ENCODE data around the gene CSNK1G1. TPM values are rescaled to one million over a fixed set of nuclear protein-coding genes. Genes with fewer than 3 reads are reported as not detected.

Gene CSNK1G1
- total RNA-seq, 5 donors from 2014 or later (not counting 1 experiment from before 2014, with no cell fraction given), result 22.3 to 25.6 (median 23.6) TPM

GRCh38 chr15:64156652-64157331 lies 199.2 kb downstream of the CSNK1G1 start:
- H3K4me1 Mint-ChIP-seq, result peaks cover 39 to 48% (median 43%) of the 10 kb centered on the region in 3 donors

GRCh38 chr15:64155802-64156651 lies 199.9 kb downstream of the CSNK1G1 start:
- Mint-ChIP-seq H3K4me3 (no peak overlapping the region), H3K9me3 (no peaks in the 10 kb centered on the region), H3K4me1 (peaks cover 37 to 45% (median 42%) of the 10 kb centered on the region in 3 donors), H3K36me3 (peaks cover 40% of the 10 kb centered on the region), H3K27ac (no peak overlapping the region), H3K27me3 (peaks cover 4 to 11% of the 10 kb centered on the region in 2 donors)
- Histone ChIP-seq H3K27me3 (replicated peaks in 1 of 2; ENCODE audit: control insufficient read depth in 2 of 2, extremely low read depth in 1 of 2, insufficient read depth in 2 of 2, low read length in 1 of 2) (peaks cover 0 to 25% of the 10 kb centered on the region in 2 experiments), H3K4me3 (ENCODE audit: control insufficient read depth in 1 of 2, extremely low read depth in 1 of 2, low read length in 1 of 2) (no peak overlapping the region), H3K9me3 (no peaks in the 10 kb centered on the region), H3K4me1 (ENCODE audit: control insufficient read depth in 1 of 2, extremely low read depth in 1 of 2, insufficient read depth in 2 of 2, low read length in 2 of 2) (peaks cover 7 to 61% of the 10 kb centered on the region in 2 experiments), H3K36me3 (ENCODE audit: control insufficient read depth in 2 of 2, extremely low read depth in 1 of 2, insufficient read depth in 1 of 2, low read length in 1 of 2) (peaks cover 24 to 65% of the 10 kb centered on the region in 2 donors), H3K27ac (ENCODE audit: low read length) (no peak overlapping the region)
- ATAC-seq (replicated peaks in 1 of 4) (no peak), DNase-seq (no peak)
- WGBS (ENCODE audit: insufficient coverage), result 90% methylated on average over 13 of the region's 15 CpGs
- ChIA-PET POLR2A (interaction anchor here (0.6 to 0.8 kb wide), 3 partner anchors 30 to 287 kb away, joined by 3 to 5 read pairs (median 3); partner anchors contain the start of gene CIAO2A (in 1 of the 2)), CTCF (interaction anchor here in 1 of 2 donors (0.7 kb wide), 1 partner anchor 49 kb away, joined by 5 read pairs; no protein-coding TSS in a partner anchor)

More at GRCh38 chr15:64156652-64157331, 199.2 kb downstream of the CSNK1G1 start:
- Histone ChIP-seq H3K36me3 (ENCODE audit: control insufficient read depth in 2 of 2, extremely low read depth in 1 of 2, insufficient read depth in 1 of 2, low read length in 1 of 2) (peaks cover 24 to 69% of the 10 kb centered on the region in 2 donors), H3K27ac (ENCODE audit: low read length) (no peak overlapping the region), H3K4me3 (ENCODE audit: control insufficient read depth in 1 of 2, extremely low read depth in 1 of 2, low read length in 1 of 2) (no peak overlapping the region), H3K4me1 (ENCODE audit: control insufficient read depth in 1 of 2, extremely low read depth in 1 of 2, insufficient read depth in 2 of 2, low read length in 2 of 2) (peaks cover 8 to 61% of the 10 kb centered on the region in 2 experiments), H3K9me3 (no peaks in the 10 kb centered on the region), H3K27me3 (replicated peaks in 1 of 2; ENCODE audit: control insufficient read depth in 2 of 2, extremely low read depth in 1 of 2, insufficient read depth in 2 of 2, low read length in 1 of 2) (peaks cover 0 to 17% of the 10 kb centered on the region in 2 experiments)
- WGBS (ENCODE audit: insufficient coverage), result 97% methylated on average over 15 of the region's 16 CpGs
- Mint-ChIP-seq H3K9me3 (no peaks in the 10 kb centered on the region), H3K36me3 (peaks cover 41% of the 10 kb centered on the region), H3K27ac (peak overlapping the region in 1 of 2 donors; percentile 18), H3K27me3 (peaks cover 4 to 10% of the 10 kb centered on the region in 2 donors), H3K4me3 (no peak overlapping the region)
- DNase-seq (no peak), ATAC-seq (replicated peaks in 1 of 4) (no peak)
- CTCF ChIA-PET, result no interaction called here
- POLR2A ChIA-PET, result interaction anchor here in 1 of 2 donors (0.6 kb wide), 1 partner anchor 29 kb away, joined by 5 read pairs; no protein-coding TSS in a partner anchor

DNA sequence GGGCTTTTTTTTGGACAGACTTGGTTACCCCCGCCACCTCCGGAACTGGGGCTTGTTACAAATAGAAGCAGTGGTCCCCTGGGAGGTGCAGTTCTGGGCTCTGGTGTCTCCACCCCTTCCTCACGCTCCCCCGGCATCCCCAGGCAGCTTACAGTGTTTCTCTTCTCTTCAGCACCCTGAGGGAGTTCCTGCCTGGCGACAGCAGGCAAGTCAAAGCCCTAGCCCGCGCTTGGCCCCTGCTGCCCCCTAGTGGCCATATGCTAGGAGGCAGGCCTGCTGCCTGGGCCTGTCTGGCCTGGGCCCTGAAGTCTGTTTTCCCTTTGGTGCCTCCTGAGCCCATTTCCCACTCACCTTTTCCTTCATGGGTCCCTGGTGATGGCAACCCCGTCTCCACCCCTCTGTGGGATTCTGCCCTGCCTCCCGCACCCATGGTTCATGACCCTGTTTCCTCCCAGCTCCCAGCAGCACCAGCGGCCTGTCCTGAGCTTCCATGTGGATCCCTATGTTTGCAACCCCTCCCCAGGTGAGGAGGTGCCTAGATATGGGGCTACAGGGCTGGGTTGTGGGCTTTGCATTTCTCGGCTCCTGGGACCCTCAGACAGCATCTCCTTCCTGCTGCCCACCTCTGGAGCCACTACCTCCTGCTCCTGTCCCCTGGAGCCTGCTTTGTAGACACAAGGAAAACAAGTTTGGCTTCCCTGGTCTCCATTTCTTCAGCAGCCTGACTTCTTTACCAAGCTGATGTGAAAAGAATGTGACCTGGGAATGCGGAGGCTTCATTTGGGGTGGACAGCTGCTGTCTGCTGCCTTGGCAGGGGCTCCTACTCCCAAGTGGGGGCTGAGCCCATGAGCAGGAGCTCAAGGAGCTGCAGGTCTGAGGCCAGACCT lies 202.2 kb downstream of the CSNK1G1 start:
- peaks cover 26% of the 10 kb centered on the region for H3K36me3 Mint-ChIP-seq
- peak overlapping the region in 1 of 2 donors; percentile 34 for H3K27ac Mint-ChIP-seq
- Histone ChIP-seq H3K4me3 (ENCODE audit: control insufficient read depth in 1 of 2, extremely low read depth in 1 of 2, low read length in 1 of 2) (no peak overlapping the region), H3K27me3 (replicated peaks in 1 of 2; ENCODE audit: control insufficient read depth in 2 of 2, extremely low read depth in 1 of 2, insufficient read depth in 2 of 2, low read length in 1 of 2) (peaks cover 0 to 33% of the 10 kb centered on the region in 2 experiments), H3K27ac (ENCODE audit: low read length) (no peak overlapping the region), H3K9me3 (no peaks in the 10 kb centered on the region), H3K36me3 (ENCODE audit: control insufficient read depth in 2 of 2, extremely low read depth in 1 of 2, insufficient read depth in 1 of 2, low read length in 1 of 2) (peaks cover 16 to 44% of the 10 kb centered on the region in 2 donors), H3K4me1 (ENCODE audit: control insufficient read depth in 1 of 2, extremely low read depth in 1 of 2, insufficient read depth in 2 of 2, low read length in 2 of 2) (peaks cover 7 to 51% of the 10 kb centered on the region in 2 experiments)
- ATAC-seq (replicated peaks in 1 of 4) (peak; percentile 87 to 93 (median 90)), DNase-seq (peak; percentile 75 to 95 (median 88))
- peak overlapping the region; percentile 49 to 79 (median 54) for H3K4me3 Mint-ChIP-seq
- H3K27me3 Mint-ChIP-seq, result peaks cover 7 to 14% of the 10 kb centered on the region in 2 donors
- ChIA-PET POLR2A (interaction anchor here in 1 of 2 donors (0.6 kb wide), 1 partner anchor 79 kb away, joined by 3 read pairs; no protein-coding TSS in a partner anchor), CTCF (interaction anchor here (0.6 to 1.3 kb wide), 14 partner anchors 8 to 861 kb away, joined by 3 to 5 read pairs (median 3); partner anchors contain the start of genes SNX1 (in 1 of the 2) and TRIP4 (in 1 of the 2))
- no peaks in the 10 kb centered on the region for H3K9me3 Mint-ChIP-seq
- peaks cover 34 to 43% (median 42%) of the 10 kb centered on the region in 3 donors for H3K4me1 Mint-ChIP-seq
- 25% methylated on average over 4 of the region's 12 CpGs for WGBS (ENCODE audit: insufficient coverage)

DNA sequence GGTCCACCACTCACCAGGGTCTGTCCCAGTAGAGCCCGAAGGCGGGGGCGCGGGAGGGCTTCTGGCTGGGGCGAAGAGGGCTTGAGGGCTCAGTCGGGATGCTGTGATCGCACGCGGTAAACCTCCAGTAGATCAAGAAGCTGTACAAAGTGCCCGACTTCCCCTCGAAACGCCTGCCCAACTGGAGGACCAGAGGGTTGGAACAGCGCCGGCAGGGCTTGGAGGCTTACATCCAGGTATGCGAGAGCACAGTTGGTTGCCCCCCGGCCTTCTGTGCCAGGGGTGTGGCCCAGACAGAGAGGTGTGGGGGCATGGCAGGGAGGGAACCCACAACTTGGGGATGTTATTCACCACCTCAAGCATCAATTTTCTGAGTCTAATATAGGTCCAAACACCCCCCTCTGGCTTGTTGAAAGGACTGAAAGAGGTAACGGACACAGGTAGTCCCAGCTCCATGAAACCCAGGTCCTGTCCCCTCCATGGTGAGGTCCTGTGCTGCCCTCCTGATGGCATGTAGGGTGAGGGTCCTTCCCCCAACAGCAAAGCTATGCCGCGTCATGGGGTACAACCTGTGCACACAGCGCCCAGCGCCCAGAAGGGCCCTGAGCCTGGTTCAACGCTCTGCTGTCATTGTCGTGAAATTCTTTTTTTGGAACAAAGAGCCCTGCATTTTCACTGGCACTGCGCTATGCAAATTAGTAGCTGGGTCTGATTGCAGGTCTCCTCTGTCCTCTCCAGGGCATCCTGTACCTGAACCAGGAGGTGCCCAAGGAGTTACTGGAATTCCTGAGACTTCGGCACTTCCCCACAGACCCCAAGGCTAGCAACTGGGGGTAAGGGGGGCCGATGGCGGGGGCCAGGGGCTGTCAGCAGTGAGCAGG lies 203.2 kb downstream of the CSNK1G1 start:
- Histone ChIP-seq H3K27ac (ENCODE audit: low read length) (no peak overlapping the region), H3K9me3 (no peaks in the 10 kb centered on the region), H3K27me3 (replicated peaks in 1 of 2; ENCODE audit: control insufficient read depth in 2 of 2, extremely low read depth in 1 of 2, insufficient read depth in 2 of 2, low read length in 1 of 2) (peaks cover 0 to 33% of the 10 kb centered on the region in 2 experiments), H3K4me1 (ENCODE audit: control insufficient read depth in 1 of 2, extremely low read depth in 1 of 2, insufficient read depth in 2 of 2, low read length in 2 of 2) (peaks cover 7 to 44% of the 10 kb centered on the region in 2 experiments), H3K36me3 (ENCODE audit: control insufficient read depth in 2 of 2, extremely low read depth in 1 of 2, insufficient read depth in 1 of 2, low read length in 1 of 2) (peaks cover 16 to 34% of the 10 kb centered on the region in 2 donors), H3K4me3 (ENCODE audit: control insufficient read depth in 1 of 2, extremely low read depth in 1 of 2, low read length in 1 of 2) (peak overlapping the region in 1 of 2 donors; percentile 44)
- WGBS (ENCODE audit: insufficient coverage), result 31% methylated on average over 22 of the region's 27 CpGs
- Mint-ChIP-seq H3K4me1 (peaks cover 28 to 37% (median 32%) of the 10 kb centered on the region in 3 donors), H3K36me3 (peaks cover 18% of the 10 kb centered on the region), H3K4me3 (peak overlapping the region; percentile 49 to 79 (median 54)), H3K27me3 (peaks cover 7 to 14% of the 10 kb centered on the region in 2 donors), H3K9me3 (no peaks in the 10 kb centered on the region), H3K27ac (no peak overlapping the region)
- ATAC-seq (replicated peaks in 1 of 4) (peak in 1 of 4 experiments; percentile 5), DNase-seq (peak in 4 of 35 experiments; percentile 8 to 32 (median 16))
- ChIA-PET CTCF (interaction anchor here (0.6 to 1.3 kb wide), 12 partner anchors 9 to 552 kb away, joined by 3 to 5 read pairs (median 3); partner anchors contain the start of genes SNX1 (in 1 of the 2) and TRIP4 (in 1 of the 2)), POLR2A (no interaction called here)
